Smooth muscle cell (in vitro differentiated cells): ENCODE measurements around the gene DDX18. TPM values are rescaled to one million over a fixed set of nuclear protein-coding genes. Genes with fewer than 3 reads are reported as not detected.

Source experiments
- DNase-seq: peaks from one replicate; lab custom pipeline; 2025; ENCODE audit not compliant: unreplicated experiment; lab: John Stamatoyannopoulos, UW
- H2AFZ ChIP-seq: fragments of 200-600 bp; sonication (generic); 2 replicates; pipeline ENCODE4 v1.6.0; 2016; ENCODE audit warnings: antibody characterized with exemption, low read depth, mild to moderate bottlenecking
- H3F3A ChIP-seq: fragments of 200-600 bp; sonication (generic); 2 replicates; pipeline ENCODE4 v1.6.0; 2017; ENCODE audit warnings: antibody characterized with exemption, low read depth
- H3K27ac ChIP-seq: fragments of 200-600 bp; sonication (generic); 2 replicates; pipeline ENCODE4 v1.5.1; 2016; ENCODE audit warnings: low read depth, mild to moderate bottlenecking
- H3K27me3 ChIP-seq: fragments of 200-600 bp; sonication (generic); 2 replicates; pipeline ENCODE4 v1.6.1; 2016; ENCODE audit warnings: low read depth, mild to moderate bottlenecking
- H3K36me3 ChIP-seq: fragments of 200-600 bp; sonication (generic); 2 replicates; pipeline ENCODE4 v1.5.1; 2016; ENCODE audit warnings: low read depth
- H3K4me1 ChIP-seq: fragments of 200-600 bp; sonication (generic); 2 replicates; pipeline ENCODE4 v1.5.1; 2016; ENCODE audit warnings: low read depth
- H3K4me2 ChIP-seq: fragments of 200-600 bp; sonication (generic); 2 replicates; pipeline ENCODE4 v1.6.0; 2016; ENCODE audit warnings: mild to moderate bottlenecking
- H3K4me3 ChIP-seq: fragments of 200-600 bp; sonication (generic); 2 replicates; pipeline ENCODE4 v1.5.1; 2016; ENCODE audit warnings: mild to moderate bottlenecking
- H3K79me2 ChIP-seq: fragments of 200-600 bp; sonication (generic); 2 replicates; pipeline ENCODE4 v1.6.0; 2016; ENCODE audit warnings: low read depth, mild to moderate bottlenecking
- H3K9ac ChIP-seq: fragments of 200-600 bp; sonication (generic); 2 replicates; pipeline ENCODE4 v1.6.0; 2016; ENCODE audit warnings: low read depth
- H3K9me3 ChIP-seq: fragments of 200-600 bp; sonication (generic); replicated peaks from 2 replicates; pipeline ENCODE4 v1.5.1; 2016; ENCODE audit warnings: low read depth
- H4K20me1 ChIP-seq: fragments of 200-600 bp; sonication (generic); 2 replicates; pipeline ENCODE4 v1.6.0; 2016; ENCODE audit warnings: low read depth
- CTCF ChIP-seq: fragments of 200-600 bp; sonication (generic); IDR thresholded peaks from 2 replicates; pipeline ENCODE4 v1.5.1; 2017; ENCODE audit warnings: borderline replicate concordance, mild to moderate bottlenecking, antibody characterized with exemption; ENCODE audit not compliant: insufficient read depth, poor library complexity, severe bottlenecking
- WGBS: methylation state at CpG from one replicate; pipeline ENCODE4 v1.1.7; 2016; ENCODE audit warnings: low lambda C conversion rate; 5-methylcytosine and 5-hydroxymethylcytosine counted together
- polyA plus RNA-seq: library from polyadenylated mRNA; unstranded; fragments of >200 nt; fragmentation: Nextera tagmentation; extraction: Ambion mirVana; gene quantifications from 2 replicates; pipeline ENCODE4 v1.2.1, GENCODE V29; 2016
- total RNA-seq: library from RNA; depleted of rRNA; stranded (reverse); fragments of >200 nt; gene quantifications from 2 replicates; pipeline ENCODE4 v1.2.3, GENCODE V29; 2014

DDX18 gene
- total and polyA plus RNA-seq, 2 experiments from 2014 or later = 25.8 to 55.9 TPM

GRCh38 chr2:117851969-117852368 is 37.5 kb downstream of the DDX18 start:
- no peaks in the 10 kb centered on the region for H4K20me1 ChIP-seq
- 56% methylated on average over 3 of the region's 3 CpGs for WGBS
- no peaks in the 10 kb centered on the region for H3K9me3 ChIP-seq
- H3K27me3 ChIP-seq = peaks cover 30% of the 10 kb centered on the region
- no peak overlapping the region for H3K4me2 ChIP-seq
- no peak overlapping the region for H3K27ac ChIP-seq
- H3K79me2 ChIP-seq = no peaks in the 10 kb centered on the region
- no peak overlapping the region for H3K9ac ChIP-seq
- DNase-seq = no peak
- H3K4me3 ChIP-seq = no peak overlapping the region
- no peaks in the 10 kb centered on the region for H3K36me3 ChIP-seq
- no peak for TF ChIP-seq CTCF
- H2AFZ ChIP-seq = no peak overlapping the region
- H3K4me1 ChIP-seq = no peaks in the 10 kb centered on the region
- no peaks in the 10 kb centered on the region for H3F3A ChIP-seq

DNA sequence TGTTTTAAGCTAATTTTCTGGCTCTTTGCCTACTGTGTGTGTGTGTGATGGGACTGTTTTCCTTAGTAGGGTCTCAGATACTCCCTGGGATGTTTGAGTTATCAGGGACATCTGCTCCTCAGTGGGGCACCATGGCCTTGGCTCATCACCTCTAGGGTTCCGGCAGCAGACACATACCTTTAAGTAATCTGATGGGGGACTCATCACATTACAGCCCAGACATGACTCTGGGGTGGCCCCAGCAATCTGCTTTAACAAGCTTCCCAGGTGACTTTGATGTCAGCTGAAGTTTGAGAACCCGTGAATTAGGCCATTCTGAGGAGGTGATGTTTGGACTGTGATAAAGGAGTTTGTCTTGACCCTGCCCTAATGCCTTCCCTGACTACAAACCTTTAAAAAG is 38.8 kb downstream of the DDX18 start:
- H3K4me1 ChIP-seq = no peaks in the 10 kb centered on the region
- no peak overlapping the region for H3K9ac ChIP-seq
- no peak overlapping the region for H3K27ac ChIP-seq
- H4K20me1 ChIP-seq = no peaks in the 10 kb centered on the region
- H2AFZ ChIP-seq = no peak overlapping the region
- no peaks in the 10 kb centered on the region for H3K79me2 ChIP-seq
- H3K4me2 ChIP-seq = no peak overlapping the region
- H3K27me3 ChIP-seq = peaks cover 30% of the 10 kb centered on the region
- H3K36me3 ChIP-seq = no peaks in the 10 kb centered on the region
- no peak overlapping the region for H3K4me3 ChIP-seq
- 89% methylated on average over 2 of the region's 2 CpGs for WGBS
- H3K9me3 ChIP-seq = no peaks in the 10 kb centered on the region
- DNase-seq = no peak
- H3F3A ChIP-seq = no peaks in the 10 kb centered on the region
- TF ChIP-seq CTCF = no peak

GRCh38 chr2:117853873-117854272 is 39.4 kb downstream of the DDX18 start:
- WGBS = 81% methylated on average over 8 of the region's 8 CpGs
- TF ChIP-seq CTCF = no peak
- Histone ChIP-seq H2AFZ (no peak overlapping the region), H3K4me1 (no peaks in the 10 kb centered on the region), H3K9ac (no peak overlapping the region), H3K79me2 (no peaks in the 10 kb centered on the region), H3K27ac (no peak overlapping the region), H3K27me3 (peaks cover 27% of the 10 kb centered on the region), H3K36me3 (no peaks in the 10 kb centered on the region), H3K4me3 (no peak overlapping the region), H4K20me1 (no peaks in the 10 kb centered on the region), H3K9me3 (no peaks in the 10 kb centered on the region), H3F3A (no peaks in the 10 kb centered on the region), H3K4me2 (no peak overlapping the region)
- DNase-seq = no peak

- no peak for DNase-seq
- no peaks in the 10 kb centered on the region for H3F3A ChIP-seq
Observed at GRCh38 chr2:117854610-117855009, 40.1 kb downstream of the DDX18 start.

More at GRCh38 chr2:117854610-117855009, 40.1 kb downstream of the DDX18 start:
- 89% methylated on average over 6 of the region's 6 CpGs for WGBS
- Histone ChIP-seq H3K27me3 (peaks cover 20% of the 10 kb centered on the region), H3K4me1 (no peaks in the 10 kb centered on the region), H3K9ac (no peak overlapping the region), H4K20me1 (no peaks in the 10 kb centered on the region), H3K9me3 (no peaks in the 10 kb centered on the region), H3K27ac (no peak overlapping the region), H3K4me3 (no peak overlapping the region), H3K36me3 (no peaks in the 10 kb centered on the region), H3K4me2 (no peak overlapping the region), H3K79me2 (no peaks in the 10 kb centered on the region), H2AFZ (no peak overlapping the region)
- TF ChIP-seq CTCF = no peak
